Forelimb muscle (tissue), 1 donor: ENCODE measurements around the gene KIR3DL1. TPM values are rescaled to one million over a fixed set of nuclear protein-coding genes. Genes with fewer than 3 reads are reported as not detected.
"Not testable (repeated sequence)": the region's sequence is repeated elsewhere in the genome, so short reads cannot be mapped to it uniquely, and the experiment has no call there.

ENCODE experiments used
- DNase-seq: peaks from one replicate; pipeline ENCODE4 v3.0.0-alpha.2; 2013; ENCODE audit warnings: low read depth
- polyA plus RNA-seq: library from polyadenylated mRNA; unstranded; fragments of 120-200 nt; gene quantifications from one replicate; pipeline ENCODE4 v1.2.1, GENCODE V29; 2013; ENCODE audit not compliant: insufficient read length

The KIR3DL1 gene
- polyA plus RNA-seq, 1 donor, result not detected

- DNase-seq, result not testable (repeated sequence)
These were observed 1.7 kb upstream of the KIR3DL1 start for GRCh38 chr19:54814571-54814970.

DNA sequence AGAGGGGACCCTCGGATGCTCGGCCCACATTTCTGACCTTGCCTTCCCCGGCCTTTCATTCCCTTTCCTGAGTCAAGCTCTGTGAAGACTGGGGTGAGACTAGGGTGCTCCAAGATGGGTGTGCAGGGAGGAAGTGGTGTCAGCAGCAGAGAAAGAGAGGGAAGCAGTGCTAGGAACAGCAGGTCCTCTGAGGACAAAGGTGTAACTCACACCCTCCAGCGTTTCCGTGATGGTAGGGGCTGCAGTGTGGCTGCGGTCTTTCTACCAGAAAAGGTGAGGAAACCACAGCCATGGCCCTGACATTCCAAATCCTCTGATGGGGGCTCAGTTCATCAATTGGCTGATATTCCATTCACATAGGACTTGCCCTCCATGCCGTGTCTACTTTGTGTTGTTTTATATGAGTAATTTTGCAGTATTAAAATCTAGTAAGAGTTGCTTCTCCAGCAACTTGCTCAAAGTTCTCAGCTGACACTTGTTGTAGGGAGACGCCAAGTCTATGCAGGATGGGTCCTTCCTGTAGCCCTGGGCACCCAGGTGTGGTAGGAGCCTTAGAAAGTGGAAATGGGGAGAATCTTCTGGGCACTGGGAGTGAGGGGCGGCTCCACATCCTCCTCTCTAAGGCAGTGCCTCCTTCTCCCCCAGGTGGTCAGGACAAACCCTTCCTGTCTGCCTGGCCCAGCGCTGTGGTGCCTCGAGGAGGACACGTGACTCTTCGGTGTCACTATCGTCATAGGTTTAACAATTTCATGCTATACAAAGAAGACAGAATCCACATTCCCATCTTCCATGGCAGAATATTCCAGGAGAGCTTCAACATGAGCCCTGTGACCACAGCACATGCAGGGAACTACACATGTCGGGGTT is 1.6 kb downstream of the KIR3DL1 start:
- DNase-seq, result no peak

DNA sequence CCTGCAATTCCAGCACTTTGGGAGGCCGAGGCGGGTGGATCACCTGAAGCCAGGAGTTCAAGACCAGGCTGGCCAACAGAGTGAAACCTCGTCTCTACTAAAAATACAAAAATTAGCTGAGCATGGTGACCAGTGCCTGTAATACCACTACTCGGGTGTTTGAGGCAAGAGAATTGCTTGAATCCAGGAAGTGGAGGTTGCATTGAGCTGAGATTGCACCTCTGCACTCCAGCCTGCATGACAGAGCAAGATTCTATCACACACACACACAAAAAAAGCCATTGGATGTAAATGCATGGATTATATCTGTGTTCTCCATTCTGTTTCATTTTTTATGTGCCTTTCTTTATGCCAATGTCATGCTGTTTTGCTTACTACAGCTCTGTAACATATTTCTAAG is 8.1 kb downstream of the KIR3DL1 start:
- not testable (repeated sequence) for DNase-seq

- DNase-seq, result not testable (repeated sequence)
These were observed 9.1 kb downstream of the KIR3DL1 start for GRCh38 chr19:54825326-54825725.

GRCh38 chr19:54828064-54828463 is 11.8 kb downstream of the KIR3DL1 start:
- not testable (repeated sequence) for DNase-seq

DNA sequence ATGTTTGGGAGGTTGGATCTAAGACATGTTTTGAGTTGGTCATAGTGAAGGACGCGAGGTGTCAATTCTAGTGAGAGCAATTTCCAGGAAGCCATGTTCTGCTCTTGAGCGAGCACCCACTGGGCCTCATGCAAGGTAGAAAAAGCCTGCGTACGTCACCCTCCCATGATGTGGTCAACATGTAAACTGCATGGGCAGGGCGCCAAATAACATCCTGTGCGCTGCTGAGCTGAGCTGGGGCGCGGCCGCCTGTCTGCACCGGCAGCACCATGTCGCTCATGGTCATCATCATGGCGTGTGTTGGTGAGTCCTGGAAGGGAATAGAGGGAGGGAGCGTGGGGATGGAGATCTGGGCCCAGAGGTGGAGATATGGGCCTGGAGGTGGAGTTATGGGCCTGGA is 16.2 kb downstream of the KIR3DL1 start, which contains the start of gene KIR2DS4:
Gene KIR2DS4 (plus strand): TSS at position 181 of the 400 bp plus-strand sequence.
- DNase-seq, result not testable (repeated sequence)

DNA sequence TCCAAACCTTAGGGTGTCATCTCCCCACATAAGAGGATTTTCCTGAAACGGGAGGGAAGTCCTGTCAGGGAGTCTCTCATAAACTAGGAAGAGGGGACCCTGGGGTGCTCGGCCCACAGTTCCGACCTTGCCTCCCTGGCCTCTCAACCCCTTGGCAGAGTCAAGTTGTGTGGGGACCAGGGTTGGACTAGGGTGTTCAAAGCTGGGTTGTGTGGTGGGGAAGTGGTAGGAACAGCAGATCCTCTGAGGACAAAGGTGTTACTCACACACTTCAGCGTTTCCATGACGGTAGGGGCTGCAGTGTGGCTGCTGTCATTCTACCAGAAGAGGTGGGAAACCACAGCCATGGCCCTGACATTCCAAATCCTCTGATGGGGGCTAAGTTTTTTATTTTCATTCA is 18.9 kb downstream of the KIR3DL1 start:
- DNase-seq, result not testable (repeated sequence)

DNA sequence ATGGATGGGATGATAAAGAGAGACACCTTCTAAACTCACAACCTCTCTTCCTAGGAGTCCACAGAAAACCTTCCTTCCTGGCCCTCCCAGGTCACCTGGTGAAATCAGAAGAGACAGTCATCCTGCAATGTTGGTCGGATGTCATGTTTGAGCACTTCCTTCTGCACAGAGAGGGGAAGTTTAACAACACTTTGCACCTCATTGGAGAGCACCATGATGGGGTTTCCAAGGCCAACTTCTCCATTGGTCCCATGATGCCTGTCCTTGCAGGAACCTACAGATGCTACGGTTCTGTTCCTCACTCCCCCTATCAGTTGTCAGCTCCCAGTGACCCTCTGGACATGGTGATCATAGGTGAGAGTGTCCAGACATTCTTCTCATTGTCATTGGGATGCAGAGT is 21.3 kb downstream of the KIR3DL1 start:
- not testable (repeated sequence) for DNase-seq

GRCh38 chr19:54843171-54843570 is 26.9 kb downstream of the KIR3DL1 start:
- not testable (repeated sequence) for DNase-seq

DNA sequence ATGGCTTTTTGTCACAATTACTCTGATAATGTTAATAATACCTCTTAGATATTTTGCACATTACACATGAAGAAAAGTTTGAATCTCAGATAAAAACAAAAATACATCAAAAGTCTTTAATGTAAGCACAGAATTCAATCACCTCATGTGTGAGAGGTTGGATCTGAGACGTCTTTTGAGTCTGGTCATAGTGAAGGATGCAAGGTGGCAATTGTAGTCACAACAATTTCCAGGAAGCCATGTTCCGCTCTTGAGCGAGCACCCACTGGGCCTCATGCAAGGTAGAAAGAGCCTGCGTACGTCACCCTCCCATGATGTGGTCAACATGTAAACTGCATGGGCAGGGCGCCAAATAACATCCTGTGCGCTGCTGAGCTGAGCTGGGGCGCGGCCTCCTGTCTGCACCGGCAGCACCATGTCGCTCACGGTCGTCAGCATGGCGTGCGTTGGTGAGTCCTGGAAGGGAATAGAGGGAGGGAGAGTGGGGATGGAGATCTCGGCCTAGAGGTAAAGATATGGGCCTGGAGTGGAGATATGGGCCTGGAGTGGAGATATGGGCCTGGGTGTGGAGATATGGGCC is 33.9 kb downstream of the KIR3DL1 start, which contains the start of gene KIR3DL2:
Gene KIR3DL2 (plus strand): TSS at position 383 of the 580 bp plus-strand sequence. CDS start 33 bp downstream, at position 416.
- DNase-seq, result not testable (repeated sequence)

DNA sequence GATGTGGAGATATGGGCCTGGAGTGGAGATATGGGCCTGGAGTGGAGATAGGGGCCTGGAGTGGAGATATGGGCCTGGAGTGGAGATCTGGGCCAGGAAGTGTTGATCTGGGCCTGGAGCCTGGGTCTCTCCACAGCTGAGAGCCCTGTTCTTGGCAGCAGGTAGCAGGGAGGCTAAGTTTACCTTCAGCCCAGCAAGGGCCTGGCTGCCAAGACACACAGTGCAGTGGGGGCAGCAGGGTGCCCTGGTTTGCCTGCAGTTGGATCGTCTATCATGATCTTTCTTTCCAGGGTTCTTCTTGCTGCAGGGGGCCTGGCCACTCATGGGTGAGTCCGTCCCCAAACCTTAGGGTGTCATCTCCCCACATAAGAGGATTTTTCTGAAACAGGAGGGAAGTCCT is 34.7 kb downstream of the KIR3DL1 start:
- no peak for DNase-seq

GRCh38 chr19:54851353-54851752 is 35.1 kb downstream of the KIR3DL1 start:
- DNase-seq, result no peak

DNA sequence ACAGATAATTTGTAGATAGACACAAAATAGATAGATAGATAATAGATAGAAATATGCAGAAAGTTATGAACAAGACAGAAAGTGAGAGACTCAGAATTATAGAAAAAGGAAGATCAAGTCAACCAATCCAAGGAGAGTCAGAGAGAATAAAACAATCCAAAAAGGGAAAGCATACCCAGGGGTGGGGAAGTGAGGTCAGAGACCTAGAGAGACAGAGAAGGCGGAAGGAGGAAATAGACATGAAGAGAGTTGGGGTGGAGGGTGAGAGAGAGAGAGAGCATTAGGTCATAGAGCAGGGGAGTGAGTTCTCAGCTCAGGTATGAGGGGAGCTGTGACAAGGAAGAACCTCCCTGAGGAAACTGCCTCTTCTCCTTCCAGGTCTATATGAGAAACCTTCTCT is 39.0 kb downstream of the KIR3DL1 start:
- not testable (repeated sequence) for DNase-seq

GRCh38 chr19:54858476-54858875 is 42.2 kb downstream of the KIR3DL1 start:
- not testable (repeated sequence) for DNase-seq

GRCh38 chr19:54859421-54859820 is 43.2 kb downstream of the KIR3DL1 start:
- DNase-seq, result not testable (repeated sequence)

DNA sequence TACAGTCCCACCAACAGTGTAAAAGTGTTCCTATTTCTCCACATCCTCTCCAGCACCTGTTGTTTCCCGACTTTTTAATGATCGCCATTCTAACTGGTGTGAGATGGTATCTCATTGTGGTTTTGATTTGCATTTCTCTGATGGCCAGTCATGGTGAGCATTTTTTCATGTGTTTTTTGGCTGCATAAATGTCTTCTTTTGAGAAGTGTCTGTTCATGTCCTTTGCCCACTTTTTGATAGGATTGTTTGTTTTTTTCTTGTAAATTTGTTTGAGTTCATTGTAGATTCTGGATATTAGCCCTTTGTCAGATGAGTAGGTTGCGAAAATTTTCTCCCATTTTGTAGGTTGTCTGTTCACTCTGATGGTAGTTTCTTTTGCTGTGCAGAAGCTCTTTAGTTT is 47.2 kb downstream of the KIR3DL1 start:
- DNase-seq, result not testable (repeated sequence)

- DNase-seq, result no peak
These were observed 55.4 kb downstream of the KIR3DL1 start for GRCh38 chr19:54871696-54872095.

- DNase-seq, result no peak
These were observed 57.7 kb downstream of the KIR3DL1 start, which contains the start of gene FCAR for GRCh38 chr19:54873990-54874389. Gene FCAR, plus strand, starts transcription at chr19:54874235. Its CDS starts 55 bp downstream, at chr19:54874290.

GRCh38 chr19:54875506-54875905 is 59.2 kb downstream of the KIR3DL1 start:
- no peak for DNase-seq

DNA sequence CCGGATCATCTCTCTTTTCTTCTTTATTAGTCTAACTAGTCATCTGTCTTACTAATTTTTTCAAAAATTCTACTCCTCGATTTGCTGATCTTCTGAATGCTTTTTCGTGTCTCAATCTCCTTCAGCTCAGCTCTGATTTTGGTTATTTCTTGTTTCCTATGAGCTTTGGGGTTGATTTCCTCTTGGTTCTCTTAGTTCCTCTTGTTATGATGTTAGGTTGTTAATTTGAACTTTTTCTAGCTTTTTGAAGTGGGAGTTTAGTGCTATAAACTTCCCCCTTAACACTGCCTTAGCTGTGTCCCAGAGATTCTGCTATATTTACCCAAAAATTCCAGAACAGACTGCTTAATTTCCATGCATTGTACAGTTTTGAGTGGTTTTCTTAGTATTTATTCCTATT is 61.2 kb downstream of the KIR3DL1 start:
- no peak for DNase-seq
